RWPE2 (cell line): ENCODE results near the gene CALD1.

ENCODE experiments used
- ATAC-seq: fragments of 200-7000 bp; cut with Tn5 transposase; 3 replicates; pipeline ENCODE4 v1.9.1; 2021; ENCODE audit warnings: low read depth
- DNase-seq: peaks from one replicate; pipeline ENCODE4 v3.0.0-alpha.2; 2020; ENCODE audit warnings: low spot score
- H3K27ac ChIP-seq: fragments of 450-650 bp; 2 replicates; pipeline ENCODE4 v1.5.1; 2017; ENCODE audit warnings: mild to moderate bottlenecking; ENCODE audit not compliant: poor library complexity, severe bottlenecking
- H3K27me3 ChIP-seq: fragments of 250-450 bp; sonication (Bioruptor Pico); 2 replicates; pipeline ENCODE4 v1.5.1; 2021; ENCODE audit warnings: mild to moderate bottlenecking, moderate library complexity; ENCODE audit not compliant: insufficient read depth, poor library complexity, severe bottlenecking
- H3K36me3 ChIP-seq: fragments of 250-450 bp; sonication (Bioruptor Pico); 2 replicates; pipeline ENCODE4 v1.5.1; 2020; ENCODE audit warnings: low read depth, mild to moderate bottlenecking, moderate library complexity
- H3K4me1 ChIP-seq: fragments of 250-450 bp; sonication (Bioruptor Pico); 2 replicates; pipeline ENCODE4 v1.5.1; 2021; ENCODE audit warnings: mild to moderate bottlenecking, moderate library complexity; ENCODE audit not compliant: insufficient read depth, poor library complexity, severe bottlenecking
- H3K4me3 ChIP-seq: fragments of 250-450 bp; sonication (Bioruptor Pico); 2 replicates; pipeline ENCODE4 v1.5.1; 2021; ENCODE audit warnings: mild to moderate bottlenecking, moderate library complexity; ENCODE audit not compliant: severe bottlenecking
- H3K9me3 ChIP-seq: fragments of 250-450 bp; sonication (Bioruptor Pico); 2 replicates; pipeline ENCODE4 v1.5.1; 2021; ENCODE audit warnings: mild to moderate bottlenecking, moderate library complexity; ENCODE audit not compliant: severe bottlenecking
- CTCF ChIP-seq: fragments of 450-650 bp; IDR thresholded peaks from one replicate; pipeline ENCODE4 v1.5.1; 2017; ENCODE audit warnings: mild to moderate bottlenecking, moderate library complexity; ENCODE audit not compliant: poor library complexity, severe bottlenecking

CALD1 gene

GRCh38 chr7:134857958-134858357, 78.5 kb downstream of the CALD1 start:
- DNase-seq (no peak), ATAC-seq (no peak)
- Histone ChIP-seq H3K36me3 (no peaks in the 10 kb centered on the region), H3K27ac (no peak overlapping the region), H3K9me3 (peaks cover 3% of the 10 kb centered on the region), H3K4me1 (no peaks in the 10 kb centered on the region), H3K27me3 (no peaks in the 10 kb centered on the region), H3K4me3 (no peak overlapping the region)
- no peak for TF ChIP-seq CTCF

- Histone ChIP-seq H3K27me3 (no peaks in the 10 kb centered on the region), H3K27ac (no peak overlapping the region), H3K4me1 (no peaks in the 10 kb centered on the region), H3K9me3 (peaks cover 3% of the 10 kb centered on the region), H3K36me3 (no peaks in the 10 kb centered on the region), H3K4me3 (no peak overlapping the region)
- ATAC-seq (no peak), DNase-seq (no peak)
- no peak for TF ChIP-seq CTCF
Measured at GRCh38 chr7:134859783-134860182, 80.3 kb downstream of the CALD1 start.

GRCh38 chr7:134865001-134865845, 85.8 kb downstream of the CALD1 start:
- no peak for TF ChIP-seq CTCF
- ATAC-seq (no peak), DNase-seq (no peak)
- H3K27me3 ChIP-seq = no peaks in the 10 kb centered on the region
- H3K9me3 ChIP-seq = no peaks in the 10 kb centered on the region
- no peaks in the 10 kb centered on the region for H3K4me1 ChIP-seq
- peaks cover 16% of the 10 kb centered on the region for H3K36me3 ChIP-seq
- no peak overlapping the region for H3K4me3 ChIP-seq
- no peak overlapping the region for H3K27ac ChIP-seq

- H3K4me3 ChIP-seq = no peak overlapping the region
- no peaks in the 10 kb centered on the region for H3K27me3 ChIP-seq
- H3K27ac ChIP-seq = no peak overlapping the region
- H3K9me3 ChIP-seq = no peaks in the 10 kb centered on the region
- no peak for DNase-seq
- H3K4me1 ChIP-seq = no peaks in the 10 kb centered on the region
- no peak for TF ChIP-seq CTCF
- no peak for ATAC-seq
- peaks cover 16% of the 10 kb centered on the region for H3K36me3 ChIP-seq
Measured at GRCh38 chr7:134866617-134867016, 87.2 kb downstream of the CALD1 start.

- no peaks in the 10 kb centered on the region for H3K9me3 ChIP-seq
- DNase-seq (no peak), ATAC-seq (no peak)
- no peak for TF ChIP-seq CTCF
- no peaks in the 10 kb centered on the region for H3K4me1 ChIP-seq
- no peak overlapping the region for H3K27ac ChIP-seq
- H3K36me3 ChIP-seq = peaks cover 16% of the 10 kb centered on the region
- no peaks in the 10 kb centered on the region for H3K27me3 ChIP-seq
- no peak overlapping the region for H3K4me3 ChIP-seq
Measured at GRCh38 chr7:134870156-134870555, 90.7 kb downstream of the CALD1 start.
